HG02678 (cell line): Measurements from ENCODE around the gene MAGEA10.
"Not testable (repeated sequence)": the region's sequence is repeated elsewhere in the genome, so short reads cannot be mapped to it uniquely, and the experiment has no call there.

Source experiments
- ATAC-seq: cut with Tn5 transposase; IDR thresholded peaks from one replicate; pipeline ENCODE4 v1.9.1; 2021; ENCODE audit warnings: mild to moderate bottlenecking, moderate library complexity; ENCODE audit not compliant: unreplicated experiment

The MAGEA10 gene

GRCh38 chrX:152138388-152138784 lies at the start of gene MAGEA10:
TSS of gene MAGEA10 (minus strand) at chrX:152138577. CDS start at chrX:152135620, 2,957 bp downstream.
- no peak for ATAC-seq

GRCh38 chrX:152177497-152178269 lies 39.3 kb upstream of the MAGEA10 start:
- ATAC-seq, result no peak

- ATAC-seq, result no peak
Measured at GRCh38 chrX:152177052-152177451, 38.7 kb upstream of the MAGEA10 start.

- not testable (repeated sequence) for ATAC-seq
Measured at GRCh38 chrX:152175892-152176291, 37.5 kb upstream of the MAGEA10 start.

- ATAC-seq, result not testable (repeated sequence)
Measured at GRCh38 chrX:152173923-152174322, 35.5 kb upstream of the MAGEA10 start.

GRCh38 chrX:152170621-152171020 lies 32.2 kb upstream of the MAGEA10 start:
- ATAC-seq, result no peak

GRCh38 chrX:152165033-152165743 lies 26.8 kb upstream of the MAGEA10 start:
- no peak for ATAC-seq

- no peak for ATAC-seq
Measured at GRCh38 chrX:152157042-152157441, 18.7 kb upstream of the MAGEA10 start.

- ATAC-seq, result no peak
Measured at GRCh38 chrX:152155766-152156310, 17.5 kb upstream of the MAGEA10 start.

- ATAC-seq, result no peak
Measured at GRCh38 chrX:152154050-152154449, 15.7 kb upstream of the MAGEA10 start.

- no peak for ATAC-seq
Measured at GRCh38 chrX:152151256-152151655, 12.9 kb upstream of the MAGEA10 start.

- ATAC-seq, result no peak
Measured at GRCh38 chrX:152149648-152150047, 11.3 kb upstream of the MAGEA10 start.

- no peak for ATAC-seq
Measured at GRCh38 chrX:152139589-152139988, 1.2 kb upstream of the MAGEA10 start.

- no peak for ATAC-seq
Measured at GRCh38 chrX:152137771-152138387, 498 bp downstream of the MAGEA10 start.

- no peak for ATAC-seq
Measured at GRCh38 chrX:152136312-152136711, 2.1 kb downstream of the MAGEA10 start.

- no peak for ATAC-seq
Measured at GRCh38 chrX:152131525-152131924, 6.9 kb downstream of the MAGEA10 start.

- not testable (repeated sequence) for ATAC-seq
Measured at GRCh38 chrX:152129069-152129844, 9.1 kb downstream of the MAGEA10 start.

GRCh38 chrX:152117305-152117704 lies 21.1 kb downstream of the MAGEA10 start:
- ATAC-seq, result no peak

GRCh38 chrX:152108527-152108926 lies 29.9 kb downstream of the MAGEA10 start:
- ATAC-seq, result no peak

GRCh38 chrX:152103866-152104265 lies 34.5 kb downstream of the MAGEA10 start:
- no peak for ATAC-seq

GRCh38 chrX:152086141-152086540 lies 52.2 kb downstream of the MAGEA10 start:
- ATAC-seq, result no peak
